M059J (cell line): Measurements from ENCODE around the gene UFSP2. TPM values are rescaled to one million over a fixed set of nuclear protein-coding genes. Genes with fewer than 3 reads are reported as not detected.

Experiments used
- DNase-seq: peaks from one replicate; pipeline ENCODE4 v3.0.0-alpha.2; 2012; ENCODE audit warnings: low read depth
- total RNA-seq: library from RNA; depleted of rRNA; stranded (reverse); fragments of >200 nt; shearing (Covaris generic); gene quantifications from 2 replicates; pipeline ENCODE4 v1.2.3, GENCODE V29; 2014

UFSP2 gene
- total RNA-seq, 1 experiment from 2014 or later, result 27.2 TPM

- DNase-seq, result no peak
These were observed 1.4 kb upstream of the UFSP2 start for GRCh38 chr4:185426960-185427688.

DNA sequence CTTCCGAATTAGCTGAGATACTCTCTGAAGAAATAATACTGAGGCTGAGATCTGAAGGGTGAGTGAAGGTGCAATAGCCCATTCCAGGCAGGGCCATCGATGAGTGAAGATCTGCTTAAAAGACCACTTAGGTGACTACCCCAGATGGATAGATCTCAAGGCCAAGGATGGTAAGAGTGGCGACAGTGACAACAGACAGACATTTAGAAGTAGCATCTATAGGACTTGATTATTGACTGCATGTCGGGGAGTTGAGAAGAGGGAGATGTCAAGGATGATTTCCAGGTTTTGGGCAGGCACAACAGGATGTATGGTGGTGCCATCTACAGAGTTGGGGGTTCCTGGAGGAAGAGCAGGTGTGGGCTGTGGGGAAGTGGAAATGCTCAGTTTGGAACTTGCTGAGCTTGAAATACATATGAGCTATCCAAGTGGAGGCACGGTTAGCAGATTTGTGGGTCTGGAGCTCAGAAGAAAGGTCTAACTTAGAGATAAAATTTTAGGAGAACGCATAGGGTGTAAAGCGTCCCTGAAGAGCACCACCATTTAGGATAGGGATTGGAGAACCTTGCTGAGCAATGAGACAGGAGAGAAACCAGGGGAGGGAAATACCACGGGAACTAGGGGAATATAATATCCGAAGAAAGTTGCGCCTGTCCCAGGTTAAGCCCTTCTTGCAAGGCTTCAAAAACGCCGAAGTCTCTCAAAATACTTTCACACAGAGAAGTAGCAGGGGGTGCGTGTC, 688 bp downstream of the UFSP2 start:
- DNase-seq, result no peak

GRCh38 chr4:185421366-185422124, 4.2 kb downstream of the UFSP2 start:
- peak; percentile 63 for DNase-seq

GRCh38 chr4:185416955-185417354, 8.8 kb downstream of the UFSP2 start:
- DNase-seq, result no peak

DNA sequence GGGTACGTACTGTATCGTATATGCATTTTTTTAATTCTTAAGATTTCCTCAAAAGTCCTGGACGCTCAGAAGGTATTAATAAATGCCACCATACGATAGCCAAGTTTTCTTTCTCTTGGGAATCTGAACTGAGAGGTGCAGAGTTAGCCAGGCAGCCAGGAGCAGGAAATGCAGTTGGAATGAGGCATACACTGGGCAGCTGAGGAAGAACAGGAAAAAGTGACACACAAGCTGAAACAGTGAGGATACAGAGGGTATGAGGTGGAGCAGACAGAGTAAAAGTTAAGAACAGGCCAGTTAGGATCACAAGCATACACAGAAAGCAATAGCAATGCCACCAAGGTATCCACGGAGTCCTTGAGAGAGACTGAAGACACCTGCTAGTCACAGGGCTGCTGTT, 13.4 kb downstream of the UFSP2 start:
- DNase-seq, result no peak

- DNase-seq, result no peak
These were observed 13.9 kb downstream of the UFSP2 start for GRCh38 chr4:185411849-185412248.

DNA sequence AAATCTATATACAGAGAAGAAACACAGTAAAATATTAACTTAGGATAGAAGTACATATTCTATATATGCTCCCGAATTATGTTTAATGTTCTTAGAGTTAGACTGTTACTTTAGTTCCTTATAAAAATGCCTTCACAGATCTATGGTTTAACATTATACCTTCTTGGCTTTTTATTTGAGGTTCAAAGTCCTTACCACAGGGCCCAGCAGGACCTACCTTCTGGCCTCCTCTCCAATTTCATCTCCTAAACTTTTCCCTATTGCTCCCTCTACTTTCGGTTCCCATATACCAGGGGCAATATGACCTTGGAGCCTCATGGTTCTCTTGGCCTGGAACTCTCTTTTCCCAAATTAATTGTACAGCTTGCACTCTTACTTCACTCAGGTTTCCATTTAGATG, 17.3 kb downstream of the UFSP2 start:
- no peak for DNase-seq

DNA sequence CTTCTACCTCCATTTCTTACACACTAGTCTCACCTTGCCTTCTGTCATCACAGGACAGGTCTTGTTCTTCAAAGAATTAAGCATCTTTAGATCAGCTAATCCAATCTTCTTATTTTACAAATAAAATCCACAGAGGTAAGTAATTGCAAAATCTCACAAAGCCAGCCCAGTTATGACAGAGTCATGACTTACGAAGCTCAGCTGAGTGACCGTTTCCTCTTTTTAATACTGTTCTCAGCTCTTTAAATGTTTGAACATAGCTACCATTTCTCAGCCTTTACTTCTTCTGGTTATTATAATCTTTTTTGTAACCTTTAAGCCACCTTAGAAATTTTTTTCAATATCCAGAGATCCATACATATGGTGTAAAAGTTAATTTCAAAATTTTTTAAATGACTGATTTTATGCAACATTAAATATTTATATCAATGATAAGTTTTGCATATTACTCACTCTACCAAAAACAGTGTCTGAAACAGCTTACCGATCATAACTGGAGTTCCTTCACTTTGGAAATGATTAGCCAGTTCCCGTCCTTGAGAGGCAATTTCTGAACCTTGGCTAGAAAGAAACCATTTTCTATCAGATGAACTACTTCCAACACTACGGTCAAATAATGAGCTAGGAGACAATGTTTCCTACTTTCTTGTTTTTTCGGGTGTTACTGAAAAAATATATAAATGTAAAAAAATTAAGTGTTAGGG, 20.3 kb downstream of the UFSP2 start:
- no peak for DNase-seq

GRCh38 chr4:185404031-185404430, 21.7 kb downstream of the UFSP2 start:
- no peak for DNase-seq

DNA sequence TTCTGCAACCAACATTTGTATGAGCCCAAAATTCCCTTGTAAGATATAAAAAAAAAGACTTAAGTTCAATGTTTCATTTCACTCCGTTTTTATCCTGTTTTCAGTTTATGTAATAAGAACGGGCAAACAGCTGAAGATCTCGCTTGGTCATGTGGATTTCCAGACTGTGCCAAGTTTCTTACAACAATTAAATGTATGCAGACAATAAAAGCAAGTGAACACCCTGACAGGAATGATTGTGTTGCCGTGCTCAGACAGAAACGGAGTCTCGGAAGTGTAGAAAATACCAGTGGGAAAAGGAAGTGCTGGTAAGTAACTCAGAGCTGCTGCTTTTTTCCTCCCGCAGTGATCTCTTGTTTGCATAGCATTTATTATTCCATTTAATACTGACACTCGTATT, 26.3 kb downstream of the UFSP2 start:
- DNase-seq, result no peak

GRCh38 chr4:185398618-185399017, 27.1 kb downstream of the UFSP2 start:
- DNase-seq, result no peak

DNA sequence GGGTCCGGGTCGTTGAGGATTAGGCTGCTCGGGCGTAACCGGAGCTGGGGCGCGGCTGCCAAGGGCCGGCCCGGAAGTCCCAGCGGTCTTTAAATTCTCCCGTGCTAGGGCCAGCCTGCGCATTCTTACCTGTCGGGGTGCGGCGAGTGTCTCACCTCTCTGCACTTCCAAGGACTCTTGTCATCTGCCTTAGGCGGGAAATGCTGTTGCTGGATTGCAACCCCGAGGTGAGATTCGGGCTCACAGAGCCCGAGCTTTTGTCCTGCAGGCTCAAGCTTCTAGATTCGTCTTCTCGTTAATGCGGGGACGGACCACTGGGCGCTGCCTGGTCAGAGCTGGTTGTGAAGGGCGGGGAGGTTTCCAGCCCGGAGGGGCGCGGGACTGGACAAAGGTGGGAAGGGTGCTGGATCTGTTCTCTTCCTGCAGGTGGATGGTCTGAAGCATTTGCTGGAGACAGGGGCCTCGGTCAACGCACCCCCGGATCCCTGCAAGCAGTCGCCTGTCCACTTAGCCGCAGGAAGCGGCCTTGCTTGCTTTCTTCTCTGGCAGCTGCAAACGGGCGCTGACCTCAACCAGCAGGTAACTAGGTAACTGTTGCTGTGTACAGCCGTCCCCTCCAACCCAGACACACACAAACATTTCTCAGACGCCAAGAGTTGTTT, 28.9 kb downstream of the UFSP2 start, which contains the start of gene ANKRD37:
Gene ANKRD37 (plus strand): TSS at position 118 of the 662 bp plus-strand sequence. CDS start 83 bp downstream, at position 201.
- peak; percentile 29 for DNase-seq

DNA sequence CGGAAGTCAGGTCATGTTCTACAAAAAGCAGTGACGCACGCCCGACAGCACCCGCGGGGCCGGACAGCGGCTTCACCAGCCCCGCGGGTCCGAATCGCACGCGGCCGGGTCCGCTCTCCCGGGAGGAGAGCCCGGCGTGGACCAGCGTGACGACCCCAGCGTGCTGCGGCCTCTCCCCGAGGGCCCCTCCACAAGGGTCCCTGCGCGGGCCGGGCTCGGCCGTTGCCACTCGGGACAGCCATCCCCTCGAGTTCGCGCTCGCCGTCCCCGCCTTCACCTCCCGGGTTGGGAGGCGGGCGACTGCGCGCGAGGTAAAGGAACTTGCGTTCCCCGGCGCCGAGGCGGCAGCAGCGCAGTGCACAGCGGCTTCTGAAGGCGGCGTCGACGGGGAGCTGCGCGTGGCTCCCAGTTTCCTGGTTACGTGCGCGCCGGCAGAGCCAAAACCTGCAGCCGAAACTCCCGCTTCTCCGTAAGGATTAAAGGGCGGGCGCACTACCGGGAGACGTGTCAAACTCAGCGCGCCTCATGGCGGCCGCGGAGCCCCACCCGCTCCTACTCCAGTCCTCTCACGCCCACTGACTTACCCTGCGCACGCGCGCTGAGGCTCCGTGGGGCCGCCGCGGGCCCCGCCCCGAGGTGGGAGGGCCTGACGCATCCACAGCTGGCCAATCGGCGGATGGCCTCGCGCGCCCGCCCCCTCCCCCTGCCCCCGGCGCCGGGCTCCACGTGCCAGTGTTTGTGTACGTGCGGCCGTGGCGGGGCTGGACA, 29.6 kb downstream of the UFSP2 start:
- peak; percentile 94 for DNase-seq

DNA sequence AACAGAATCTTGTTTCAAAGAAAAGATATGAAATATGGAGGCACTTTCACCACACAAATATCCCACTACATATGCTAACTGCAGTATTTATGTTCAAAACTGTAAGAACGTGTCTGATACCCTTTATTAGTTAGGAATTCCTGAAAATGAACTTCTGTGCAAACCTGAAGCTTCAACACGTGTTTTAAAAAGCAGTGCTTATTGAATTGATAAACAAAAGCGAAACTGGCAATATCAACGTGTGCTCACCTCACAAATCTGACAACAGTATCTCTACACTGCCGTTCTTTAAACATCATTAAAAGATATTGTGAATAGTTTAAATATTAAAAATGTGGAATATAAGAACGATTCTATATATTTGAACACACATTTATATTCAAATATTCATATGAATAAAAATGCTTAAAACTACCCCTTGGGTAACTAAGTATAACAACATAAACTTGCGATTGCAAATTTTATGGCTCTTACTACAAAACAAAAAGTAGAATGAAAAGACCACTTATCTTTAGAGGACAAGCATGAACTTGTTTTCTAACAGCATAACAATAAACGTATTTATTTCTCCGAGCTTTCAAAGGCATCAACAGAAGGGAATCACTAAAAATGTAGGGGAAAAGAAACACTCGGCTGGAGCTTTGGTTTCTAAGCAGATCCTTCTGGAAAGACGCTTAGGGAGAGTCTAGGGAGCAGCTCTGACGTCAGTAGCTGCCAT, 30.4 kb downstream of the UFSP2 start, which contains the start of gene LRP2BP:
Gene LRP2BP (minus strand): TSS at position 687 of the 718 bp plus-strand sequence. CDS start 17,738 bp downstream, outside the sequence.
- DNase-seq, result peak; percentile 18

DNA sequence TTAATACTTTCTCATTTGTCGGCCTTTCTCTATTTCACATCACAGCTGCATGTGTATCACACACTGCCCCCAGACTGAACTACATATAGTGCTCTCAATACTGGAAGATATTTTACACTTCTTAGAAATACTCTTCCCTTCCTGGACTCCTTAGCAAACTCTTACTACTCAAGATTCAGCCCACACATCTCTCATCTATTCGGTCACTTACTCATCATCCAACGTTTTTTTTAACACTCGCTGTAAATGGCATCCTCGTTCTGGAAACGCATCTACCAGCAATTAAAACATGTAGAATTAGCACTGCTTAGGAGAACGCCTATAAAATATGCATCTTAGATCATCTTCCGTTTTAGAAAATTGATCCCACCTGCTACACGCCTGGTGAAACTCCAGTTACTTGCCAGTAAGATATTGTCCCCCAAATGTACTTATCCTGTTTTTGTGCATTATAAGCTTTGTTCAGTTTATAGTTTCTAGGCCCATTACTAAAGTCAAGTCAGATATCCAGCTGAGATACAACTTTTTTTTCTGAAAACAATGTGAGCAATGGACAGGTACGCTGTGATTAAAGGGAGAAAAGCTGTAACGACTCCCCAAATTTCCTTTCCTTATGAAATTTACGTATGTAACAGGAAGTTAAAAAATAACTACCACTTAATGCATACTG, 31.1 kb downstream of the UFSP2 start:
- DNase-seq, result peak; percentile 15

DNA sequence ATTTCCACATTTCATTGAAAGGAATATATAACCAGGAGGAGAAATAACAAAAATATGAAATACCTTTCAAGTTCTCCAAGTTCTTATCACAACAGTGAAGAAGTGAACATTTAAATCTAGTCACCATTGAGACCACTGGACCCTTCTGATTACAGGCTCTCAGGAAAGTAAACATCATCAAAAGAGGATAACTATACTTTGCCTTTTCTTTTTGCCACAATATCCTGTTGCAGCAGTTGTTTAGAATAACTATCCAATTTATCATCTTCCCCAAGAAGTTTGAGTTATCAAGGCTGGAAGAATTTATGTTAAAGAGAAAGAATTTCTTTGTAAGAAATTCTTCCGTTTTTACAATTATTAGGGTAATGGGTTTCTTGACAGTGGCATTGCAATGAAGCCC, 33.6 kb downstream of the UFSP2 start:
- DNase-seq, result no peak

GRCh38 chr4:185390941-185391340, 34.8 kb downstream of the UFSP2 start:
- no peak for DNase-seq

GRCh38 chr4:185387957-185388356, 37.8 kb downstream of the UFSP2 start:
- no peak for DNase-seq

GRCh38 chr4:185384930-185385331, 40.8 kb downstream of the UFSP2 start:
- no peak for DNase-seq
